GM21390 (cell line): ENCODE data around the gene MICAL3.
"Not testable (repeated sequence)": the region's sequence is repeated elsewhere in the genome, so short reads cannot be mapped to it uniquely, and the experiment has no call there.

Experiments used
- ATAC-seq: cut with Tn5 transposase; IDR thresholded peaks from one replicate; pipeline ENCODE4 v1.9.1; 2021; ENCODE audit not compliant: unreplicated experiment

Gene MICAL3

GRCh38 chr22:18059473-18059872 lies 35.1 kb upstream of the MICAL3 start:
- no peak for ATAC-seq

- no peak for ATAC-seq
Measured at GRCh38 chr22:18059094-18059417, 34.7 kb upstream of the MICAL3 start.

GRCh38 chr22:18058371-18059093 lies 34.2 kb upstream of the MICAL3 start:
- no peak for ATAC-seq

- ATAC-seq = peak; percentile 51
Measured at GRCh38 chr22:18057568-18058209, 33.3 kb upstream of the MICAL3 start.

- ATAC-seq = peak; percentile 75
Measured at GRCh38 chr22:18056807-18057474, 32.6 kb upstream of the MICAL3 start.

GRCh38 chr22:18056161-18056666 lies 31.9 kb upstream of the MICAL3 start:
- ATAC-seq = no peak

- no peak for ATAC-seq
Measured at GRCh38 chr22:18055619-18056160, 31.3 kb upstream of the MICAL3 start.

GRCh38 chr22:18053216-18053946 lies 29.0 kb upstream of the MICAL3 start:
- not testable (repeated sequence) for ATAC-seq

GRCh38 chr22:18051113-18051512 lies 26.8 kb upstream of the MICAL3 start:
- ATAC-seq = not testable (repeated sequence)

- ATAC-seq = no peak
Measured at GRCh38 chr22:18050065-18050464, 25.7 kb upstream of the MICAL3 start.

GRCh38 chr22:18048441-18048898 lies 24.1 kb upstream of the MICAL3 start:
- ATAC-seq = no peak

GRCh38 chr22:18048041-18048440 lies 23.7 kb upstream of the MICAL3 start:
- no peak for ATAC-seq

- ATAC-seq = no peak
Measured at GRCh38 chr22:18045794-18046193, 21.4 kb upstream of the MICAL3 start.

GRCh38 chr22:18044548-18045271 lies 20.3 kb upstream of the MICAL3 start:
- no peak for ATAC-seq

GRCh38 chr22:18042685-18043084 lies 18.3 kb upstream of the MICAL3 start:
- ATAC-seq = no peak

GRCh38 chr22:18040898-18041297 lies 16.5 kb upstream of the MICAL3 start:
- ATAC-seq = not testable (repeated sequence)

GRCh38 chr22:18035751-18036150 lies 11.4 kb upstream of the MICAL3 start:
- no peak for ATAC-seq

GRCh38 chr22:18034076-18034475 lies 9.7 kb upstream of the MICAL3 start:
- no peak for ATAC-seq

- no peak for ATAC-seq
Measured at GRCh38 chr22:18033204-18033998, 9.0 kb upstream of the MICAL3 start.
